CD4-positive, alpha-beta memory T cell (primary cell): ENCODE measurements around the gene PCNX4. TPM values are rescaled to one million over a fixed set of nuclear protein-coding genes. Genes with fewer than 3 reads are reported as not detected.

Experiments
- CTCF ChIA-PET: fragments of 350-600 bp; sonication (Branson Sonifier 250); formaldehyde crosslinking; loops from one replicate; lab custom pipeline; 2021; ENCODE audit warnings: inconsistent platforms; ENCODE audit not compliant: partially characterized antibody; lab: Charles Lee
- POLR2A ChIA-PET: fragments of 350-600 bp; sonication (Branson Sonifier 250); formaldehyde crosslinking; loops from one replicate; lab custom pipeline; 2021; ENCODE audit not compliant: partially characterized antibody; lab: Charles Lee
- DNase-seq, 5 donors: peaks; one replicate each; pipeline versions ENCODE4 v3.0.0 to v3.0.0-alpha.2; 2020 to 2022; ENCODE audit warnings: mixed read lengths in 1 of 5
- H3K27ac ChIP-seq: one replicate; pipeline ENCODE4 v1.7.0; 2013; ENCODE audit warnings: low read depth, low read length
- H3K27me3 ChIP-seq: 2 replicates; pipeline ENCODE4 v1.7.0; 2013; ENCODE audit warnings: mild to moderate bottlenecking, low read length, moderate library complexity; ENCODE audit not compliant: insufficient read depth
- H3K36me3 ChIP-seq: 2 replicates; pipeline ENCODE4 v1.7.0; 2013; ENCODE audit warnings: mild to moderate bottlenecking, low read length, moderate library complexity; ENCODE audit not compliant: insufficient read depth
- H3K4me1 ChIP-seq: 2 replicates; pipeline ENCODE4 v1.7.0; 2013; ENCODE audit warnings: mild to moderate bottlenecking, low read length, moderate library complexity; ENCODE audit not compliant: insufficient read depth
- H3K4me3 ChIP-seq, 2 donors: one replicate each; pipeline ENCODE4 v1.7.0; 2013; ENCODE audit warnings: low read length in 2 of 2, mild to moderate bottlenecking in 1 of 2
- H3K9me3 ChIP-seq, 2 donors: one replicate each; pipeline ENCODE4 v1.7.0; 2013; ENCODE audit warnings: low read length in 2 of 2, control low read depth in 1 of 2; ENCODE audit not compliant: control insufficient read depth in 1 of 2
- H3K27ac Mint-ChIP-seq, 7 donors: one replicate each; pipeline ENCODE4 v1.8.0; 2020 to 2021; ENCODE audit warnings: mixed read lengths in 7 of 7, mild to moderate bottlenecking in 6 of 7, inconsistent platforms in 3 of 7, moderate library complexity in 3 of 7
- H3K27me3 Mint-ChIP-seq, 2 donors: one replicate each; pipeline ENCODE4 v1.8.0; 2020 to 2021; ENCODE audit warnings: mixed read lengths in 2 of 2
- H3K36me3 Mint-ChIP-seq, 2 donors: one replicate each; pipeline ENCODE4 v1.8.0; 2020 to 2021; ENCODE audit warnings: mixed read lengths in 2 of 2, inconsistent platforms in 1 of 2, mild to moderate bottlenecking in 1 of 2
- H3K4me1 Mint-ChIP-seq, 4 donors: one replicate each; pipeline ENCODE4 v1.8.0; 2020 to 2021; ENCODE audit warnings: mixed read lengths in 4 of 4, mild to moderate bottlenecking in 1 of 4
- H3K4me3 Mint-ChIP-seq, 8 donors: one replicate each; pipeline ENCODE4 v1.8.0; 2020 to 2021; ENCODE audit warnings: mixed read lengths in 8 of 8, mild to moderate bottlenecking in 7 of 8, moderate library complexity in 6 of 8, inconsistent platforms in 3 of 8
- H3K9me3 Mint-ChIP-seq, 8 donors: one replicate each; pipeline ENCODE4 v1.8.0; 2020 to 2021; ENCODE audit warnings: mixed read lengths in 8 of 8, mild to moderate bottlenecking in 5 of 8, inconsistent platforms in 3 of 8, moderate library complexity in 1 of 8
- intact Hi-C: fragments of 100-400 bp; cut with micrococcal nuclease; formaldehyde crosslinking; loops from one replicate; pipeline ENCODE4 v1.15.1; 2023
- polyA plus RNA-seq, 2 donors: library from polyadenylated mRNA; unstranded; fragments of 300-500 nt; fragmentation: Illumina TruSeq; gene quantifications; one replicate each; pipeline ENCODE4 v1.2.3, GENCODE V29; 2021
- total RNA-seq, 2 experiments: library from RNA; stranded (reverse); gene quantifications; one replicate each; pipeline ENCODE4 v1.2.3, GENCODE V29; 2021

The PCNX4 gene
- total and polyA plus RNA-seq, 4 experiments from 2014 or later = 13.5 to 53.0 (median 30.3) TPM

GRCh38 chr14:60154671-60155070, 62.9 kb downstream of the PCNX4 start:
- Mint-ChIP-seq H3K27me3 (no peaks in the 10 kb centered on the region), H3K27ac (peak overlapping the region; percentile 44 to 92 (median 81)), H3K4me3 (peak overlapping the region in 7 of 8 donors; percentile 1 to 69 (median 29)), H3K4me1 (peaks cover 55 to 80% (median 69%) of the 10 kb centered on the region in 4 donors), H3K9me3 (peaks cover 0 to 3% (median 0%) of the 10 kb centered on the region in 8 donors), H3K36me3 (peaks cover 24 to 59% of the 10 kb centered on the region in 2 donors)
- ChIA-PET POLR2A (interaction anchor here (1.0 to 6.8 kb wide), 3 partner anchors 9 to 94 kb away, joined by 3 to 121 read pairs (median 9); partner anchors contain the start of genes DHRS7, PCNX4 and PPM1A), CTCF (interaction anchor here (1.1 to 5.5 kb wide), 3 partner anchors 8 to 88 kb away, joined by 3 to 57 read pairs (median 14); partner anchors contain the start of gene DHRS7)
- Histone ChIP-seq H3K36me3 (no peaks in the 10 kb centered on the region), H3K27ac (peak overlapping the region; percentile 27), H3K4me3 (no peak overlapping the region), H3K4me1 (peaks cover 77% of the 10 kb centered on the region), H3K9me3 (no peaks in the 10 kb centered on the region), H3K27me3 (no peaks in the 10 kb centered on the region)
- no peak for DNase-seq
- intact Hi-C loops = loop anchor here (5.0 kb wide), 1 partner anchor 37 kb away; no protein-coding TSS in a partner anchor

GRCh38 chr14:60160422-60160821, 68.7 kb downstream of the PCNX4 start:
- H3K4me1 ChIP-seq = peaks cover 79% of the 10 kb centered on the region
- CTCF ChIA-PET = interaction anchor here (1.0 to 9.3 kb wide), 5 partner anchors 7 to 1114 kb away, joined by 3 to 102 read pairs (median 4); no protein-coding TSS in a partner anchor
- no peaks in the 10 kb centered on the region for H3K27me3 Mint-ChIP-seq
- POLR2A ChIA-PET = interaction anchor here (0.8 to 7.3 kb wide), 3 partner anchors 7 to 88 kb away, joined by 5 to 121 read pairs (median 101); partner anchors contain the start of gene PPM1A
- no peaks in the 10 kb centered on the region for H3K36me3 ChIP-seq
- peak overlapping the region; percentile 22 to 91 (median 74) for H3K27ac Mint-ChIP-seq
- H3K9me3 Mint-ChIP-seq = peaks cover 0 to 3% (median 0%) of the 10 kb centered on the region in 8 donors
- peaks cover 9 to 30% of the 10 kb centered on the region in 2 donors for H3K36me3 Mint-ChIP-seq
- no peak overlapping the region for H3K27ac ChIP-seq
- DNase-seq = no peak
- peaks cover 51 to 86% (median 72%) of the 10 kb centered on the region in 4 donors for H3K4me1 Mint-ChIP-seq
- intact Hi-C loops = no loop called here
- H3K4me3 ChIP-seq = no peak overlapping the region
- H3K27me3 ChIP-seq = no peaks in the 10 kb centered on the region
- H3K9me3 ChIP-seq = no peaks in the 10 kb centered on the region
- peak overlapping the region in 2 of 8 donors; percentile 9 to 28 for H3K4me3 Mint-ChIP-seq

DNA sequence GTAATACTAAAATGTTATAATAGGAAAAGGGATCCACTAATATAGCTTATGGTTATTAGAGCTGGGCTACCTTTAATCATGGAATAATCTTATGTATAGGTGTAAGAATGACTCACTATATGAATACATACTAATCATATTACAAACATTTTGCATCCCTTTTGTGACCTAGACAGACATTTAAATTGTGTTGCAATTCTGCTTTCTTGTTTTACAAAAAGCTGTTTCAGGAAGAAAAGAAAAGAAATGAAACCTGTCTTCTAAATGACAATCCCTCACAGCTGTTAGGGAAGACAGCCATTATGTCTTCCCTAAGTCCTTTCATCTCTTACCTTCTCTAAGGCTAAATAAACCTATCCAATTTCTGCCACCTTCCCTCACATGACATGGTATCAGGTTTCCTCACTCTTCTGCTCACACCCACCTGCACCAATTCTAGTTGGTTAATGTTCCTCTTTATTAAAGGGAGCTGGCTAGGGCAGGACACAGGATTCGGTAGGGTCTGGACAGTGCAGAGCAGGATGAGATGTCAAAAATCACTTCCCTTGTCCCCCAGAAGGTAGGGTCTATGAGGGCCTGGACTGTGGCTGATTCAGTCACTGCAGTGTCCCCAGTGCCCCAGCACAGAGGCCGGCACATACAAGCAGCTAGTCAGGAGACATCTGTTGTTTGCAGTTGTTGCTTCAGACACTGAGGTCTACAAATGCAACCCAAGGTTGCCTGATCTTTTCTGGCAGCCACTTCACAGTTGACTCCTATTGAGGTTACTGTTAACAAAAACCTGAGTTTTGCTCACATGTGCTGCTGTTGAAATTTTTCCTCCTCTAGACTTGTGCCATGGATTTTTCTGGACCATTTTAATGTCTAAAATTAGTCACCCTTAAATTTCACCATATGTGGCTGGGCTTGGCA, 69.7 kb downstream of the PCNX4 start:
- intact Hi-C loops = no loop called here

GRCh38 chr14:60163693-60164092, 72.0 kb downstream of the PCNX4 start:
- peaks cover 45 to 68% (median 58%) of the 10 kb centered on the region in 4 donors for H3K4me1 Mint-ChIP-seq
- intact Hi-C loops = loop anchor here (1.0 to 2.0 kb wide), 3 partner anchors 11 to 975 kb away; partner anchors contain the start of genes DAAM1 and PPM1A
- ChIA-PET POLR2A (interaction anchor here (0.6 to 7.3 kb wide), 7 partner anchors 11 to 199 kb away, joined by 3 to 121 read pairs (median 40); partner anchors contain the start of genes PCNX4 and PPM1A), CTCF (interaction anchor here (1.1 to 9.3 kb wide), 6 partner anchors 10 to 199 kb away, joined by 3 to 102 read pairs (median 49); no protein-coding TSS in a partner anchor)
- peak overlapping the region; percentile 96 to 99 (median 99) for H3K4me3 Mint-ChIP-seq
- DNase-seq = no peak
- H3K27me3 Mint-ChIP-seq = no peaks in the 10 kb centered on the region
- no peaks in the 10 kb centered on the region for H3K36me3 ChIP-seq
- peak overlapping the region in 4 of 7 donors; percentile 82 to 99 (median 99) for H3K27ac Mint-ChIP-seq
- H3K27me3 ChIP-seq = no peaks in the 10 kb centered on the region
- H3K27ac ChIP-seq = peak overlapping the region; percentile 82
- no peaks in the 10 kb centered on the region for H3K9me3 Mint-ChIP-seq
- H3K36me3 Mint-ChIP-seq = peaks cover 3 to 23% of the 10 kb centered on the region in 2 donors
- H3K4me3 ChIP-seq = peak overlapping the region in 1 of 2 donors; percentile 74
- H3K4me1 ChIP-seq = peaks cover 66% of the 10 kb centered on the region
- no peaks in the 10 kb centered on the region for H3K9me3 ChIP-seq

More for the DNA sequence above, 69.7 kb downstream of the PCNX4 start:
- Mint-ChIP-seq H3K27ac (peak overlapping the region; percentile 49 to 93 (median 89)), H3K4me3 (peak overlapping the region in 5 of 8 donors; percentile 5 to 70 (median 56)), H3K9me3 (peaks cover 0 to 3% (median 0%) of the 10 kb centered on the region in 8 donors), H3K27me3 (no peaks in the 10 kb centered on the region), H3K4me1 (peaks cover 54 to 86% (median 72%) of the 10 kb centered on the region in 4 donors), H3K36me3 (peaks cover 3 to 27% of the 10 kb centered on the region in 2 donors)
- no peaks in the 10 kb centered on the region for H3K9me3 ChIP-seq
- CTCF ChIA-PET = interaction anchor here (0.6 to 9.3 kb wide), 6 partner anchors 8 to 197 kb away, joined by 3 to 102 read pairs (median 22); no protein-coding TSS in a partner anchor
- H3K27me3 ChIP-seq = no peaks in the 10 kb centered on the region
- no peaks in the 10 kb centered on the region for H3K36me3 ChIP-seq
- POLR2A ChIA-PET = interaction anchor here (1.0 to 7.3 kb wide), 4 partner anchors 8 to 87 kb away, joined by 3 to 121 read pairs (median 52); partner anchors contain the start of gene PPM1A
- no peak overlapping the region for H3K4me3 ChIP-seq
- no peak overlapping the region for H3K27ac ChIP-seq
- no peak for DNase-seq
- H3K4me1 ChIP-seq = peaks cover 82% of the 10 kb centered on the region

GRCh38 chr14:60164404-60164711, 72.6 kb downstream of the PCNX4 start:
- H3K27ac ChIP-seq = peak overlapping the region; percentile 82
- POLR2A ChIA-PET = interaction anchor here (0.8 to 7.3 kb wide), 11 partner anchors 11 to 680 kb away, joined by 3 to 121 read pairs (median 7); partner anchors contain the start of genes JKAMP, L3HYPDH, PCNX4 and PPM1A
- H3K4me1 Mint-ChIP-seq = peaks cover 41 to 61% (median 52%) of the 10 kb centered on the region in 4 donors

DNA sequence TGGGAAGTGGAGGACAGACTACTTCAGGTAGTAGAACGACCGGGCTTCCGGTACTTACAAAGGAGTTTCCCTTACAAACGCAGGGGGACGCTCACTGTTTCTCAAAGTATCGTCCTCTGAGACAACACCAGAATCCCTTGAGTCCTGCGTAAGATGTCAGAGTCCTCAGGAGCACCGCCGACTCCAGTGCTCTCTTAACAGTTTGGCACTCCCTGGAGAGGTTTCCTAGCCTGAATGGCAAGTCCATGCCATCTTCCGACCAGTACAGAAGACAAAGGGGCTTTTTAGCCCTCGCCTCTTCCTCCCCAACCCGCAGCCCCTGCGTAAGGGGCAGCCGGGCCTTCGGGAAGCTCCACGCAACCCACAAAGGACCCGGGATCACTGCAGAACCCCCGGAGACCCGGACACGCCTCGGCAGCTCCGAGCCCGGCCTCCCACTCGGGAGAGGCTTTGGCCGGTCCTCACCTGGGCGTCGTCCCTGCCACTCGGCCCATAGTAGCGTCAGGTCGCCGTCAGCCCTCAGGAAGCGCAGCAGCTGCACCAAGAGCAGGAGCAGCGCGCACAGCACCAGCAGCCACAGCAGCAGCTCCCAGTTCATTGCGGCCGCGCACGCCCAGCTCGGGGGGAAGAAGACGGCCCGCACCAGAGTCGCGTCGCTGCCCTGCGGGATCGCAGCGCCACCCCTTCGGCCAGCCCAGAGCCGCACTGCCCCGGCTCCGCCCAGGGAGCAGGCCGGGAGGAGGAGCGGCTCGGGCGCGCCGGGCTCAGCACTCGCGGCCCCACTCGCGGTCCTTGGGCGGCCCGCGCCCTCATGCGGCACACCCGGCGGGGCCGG, 73.2 kb downstream of the PCNX4 start, which contains the start of gene DHRS7:
DHRS7 (minus strand) TSS at position 687 of the 835 bp plus-strand sequence; CDS start at position 598, 89 bp downstream.
- H3K9me3 ChIP-seq = no peaks in the 10 kb centered on the region
- ChIA-PET CTCF (interaction anchor here (0.8 to 9.3 kb wide), 16 partner anchors 8 to 588 kb away, joined by 3 to 102 read pairs (median 6); partner anchors contain the start of genes PCNX4 and PPM1A), POLR2A (interaction anchor here (0.8 to 7.3 kb wide), 21 partner anchors 12 to 976 kb away, joined by 3 to 121 read pairs (median 5); partner anchors contain the start of genes DAAM1, JKAMP, L3HYPDH and PCNX4)
- no peaks in the 10 kb centered on the region for H3K27me3 Mint-ChIP-seq
- H3K4me1 Mint-ChIP-seq = peaks cover 36 to 56% (median 47%) of the 10 kb centered on the region in 4 donors
- no peaks in the 10 kb centered on the region for H3K9me3 Mint-ChIP-seq
- peak within 1 kb of the TSS; percentile 96 to 99 (median 99) for H3K4me3 Mint-ChIP-seq
- H3K4me1 ChIP-seq = peaks cover 53% of the 10 kb centered on the region
- no peaks in the 10 kb centered on the region for H3K27me3 ChIP-seq
- H3K36me3 Mint-ChIP-seq = peaks cover 3 to 19% of the 10 kb centered on the region in 2 donors
- peak; percentile 61 to 74 (median 65) for DNase-seq
- peak within 1 kb of the TSS; percentile 74 to 76 for H3K4me3 ChIP-seq
- intact Hi-C loops = loop anchor here (1.0 to 2.0 kb wide), 7 partner anchors 13 to 976 kb away; partner anchors contain the start of genes DAAM1, PCNX4 and PPM1A
- H3K27ac Mint-ChIP-seq = peak within 1 kb of the TSS; percentile 97 to 99 (median 99)
- peak within 1 kb of the TSS; percentile 82 for H3K27ac ChIP-seq
- no peaks in the 10 kb centered on the region for H3K36me3 ChIP-seq

More at GRCh38 chr14:60164404-60164711, 72.6 kb downstream of the PCNX4 start:
- H3K4me3 ChIP-seq = peak overlapping the region; percentile 74 to 76
- Mint-ChIP-seq H3K36me3 (peaks cover 3 to 23% of the 10 kb centered on the region in 2 donors), H3K4me3 (peak overlapping the region; percentile 96 to 99 (median 99)), H3K27ac (peak overlapping the region; percentile 97 to 99 (median 99)), H3K27me3 (no peaks in the 10 kb centered on the region), H3K9me3 (no peaks in the 10 kb centered on the region)
- H3K27me3 ChIP-seq = no peaks in the 10 kb centered on the region
- no peaks in the 10 kb centered on the region for H3K36me3 ChIP-seq
- H3K4me1 ChIP-seq = peaks cover 59% of the 10 kb centered on the region
- CTCF ChIA-PET = interaction anchor here (0.8 to 9.3 kb wide), 10 partner anchors 11 to 587 kb away, joined by 3 to 102 read pairs (median 16); partner anchors contain the start of gene PPM1A
- DNase-seq = no peak
- intact Hi-C loops = loop anchor here (1.0 to 2.0 kb wide), 3 partner anchors 12 to 976 kb away; partner anchors contain the start of genes DAAM1 and PPM1A
- H3K9me3 ChIP-seq = no peaks in the 10 kb centered on the region
